GM21737 (cell line): Measurements from ENCODE around the gene TSPAN31.
A peak's percentile ranks its signal among the peaks of the same experiment; 100 is the strongest.
"Not testable (repeated sequence)": the region's sequence is repeated elsewhere in the genome, so short reads cannot be mapped to it uniquely, and the experiment has no call there.

Experiments
- ATAC-seq: cut with Tn5 transposase; IDR thresholded peaks from one replicate; pipeline ENCODE4 v1.9.1; 2021; ENCODE audit warnings: mild to moderate bottlenecking, moderate library complexity; ENCODE audit not compliant: unreplicated experiment

The TSPAN31 gene

DNA sequence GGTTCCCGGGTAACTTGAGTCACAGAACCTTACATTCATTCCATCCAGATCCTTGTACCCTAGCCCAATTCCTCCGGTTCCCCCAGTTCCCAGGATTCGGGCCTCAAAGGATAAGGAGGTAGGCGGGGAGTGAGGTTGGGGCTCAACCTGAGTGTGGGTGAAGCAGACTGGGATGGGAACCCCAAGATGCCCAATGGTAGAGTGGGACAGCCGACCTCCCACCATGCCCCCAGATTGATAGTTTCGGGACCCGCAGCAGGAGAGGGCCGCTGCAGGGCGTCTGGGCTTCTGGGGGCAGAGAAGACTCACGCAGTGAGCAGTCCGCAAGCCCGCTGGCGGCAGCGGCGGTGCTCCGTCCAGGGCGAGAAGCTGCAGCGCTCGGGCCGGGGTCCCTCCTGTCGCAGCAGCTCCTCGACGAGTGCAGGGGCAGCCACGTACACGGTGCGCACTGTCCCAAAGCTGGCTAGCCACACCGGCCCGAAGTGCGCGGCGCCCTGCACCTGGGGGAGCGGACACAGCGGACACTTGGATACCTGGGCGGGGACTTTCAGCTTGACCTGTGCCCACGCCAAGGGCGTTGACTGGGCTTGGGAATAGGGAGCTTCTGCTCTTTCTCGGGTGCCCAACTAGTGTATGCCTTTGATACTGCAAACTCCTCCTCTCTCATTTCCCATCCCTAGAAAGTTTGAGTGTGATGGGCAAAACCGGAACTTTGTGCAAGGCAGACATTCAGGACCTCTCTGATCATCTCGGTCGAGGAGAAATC is 21.0 kb downstream of the TSPAN31 start:
- no peak for ATAC-seq

DNA sequence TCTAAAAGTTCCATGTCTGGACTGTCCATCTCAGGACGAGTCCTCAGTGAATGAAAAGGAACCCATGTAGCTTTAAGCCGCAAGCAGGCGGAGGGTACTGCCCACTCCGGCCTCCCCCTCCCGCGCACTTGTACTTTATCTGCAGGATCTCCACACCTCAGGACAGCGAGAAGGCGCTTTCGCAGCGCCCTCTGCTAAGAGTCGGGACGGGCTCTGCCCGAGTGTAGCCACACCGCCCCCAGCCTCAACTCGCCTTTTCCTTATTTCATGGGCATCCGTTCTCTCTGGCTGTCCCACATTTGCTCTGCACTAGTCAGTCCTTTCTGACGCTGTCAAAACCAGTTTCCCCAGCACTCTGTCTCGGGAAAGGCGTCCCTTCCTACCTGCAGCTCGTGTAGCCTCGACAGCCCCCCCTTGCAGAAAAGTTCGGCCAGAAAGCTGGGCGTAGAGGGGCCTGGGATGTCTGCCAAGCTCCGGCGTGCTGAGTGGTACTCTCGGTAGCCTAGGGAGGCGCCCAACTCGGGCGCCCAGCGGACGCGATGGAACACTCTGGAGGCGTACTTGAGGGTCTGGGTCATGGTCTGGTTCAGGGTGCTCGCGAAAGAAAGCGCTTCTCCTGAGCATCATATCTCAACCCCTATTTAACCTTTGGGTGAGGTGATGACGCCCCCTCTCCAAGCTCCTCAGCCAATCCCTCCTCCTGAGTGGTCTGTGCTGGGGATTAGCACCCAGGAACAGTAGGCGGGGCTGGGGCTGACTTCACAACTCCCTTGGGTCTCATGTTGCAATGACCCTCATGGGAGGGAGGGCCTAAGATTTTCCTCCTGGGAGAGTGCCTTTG is 21.8 kb downstream of the TSPAN31 start, which contains the start of gene CYP27B1:
Gene CYP27B1 (minus strand): TSS at position 615 of the 841 bp plus-strand sequence. CDS start 37 bp downstream, at position 578.
- ATAC-seq: no peak

GRCh38 chr12:57767305-57767698 is 22.5 kb downstream of the TSPAN31 start:
- ATAC-seq: no peak

DNA sequence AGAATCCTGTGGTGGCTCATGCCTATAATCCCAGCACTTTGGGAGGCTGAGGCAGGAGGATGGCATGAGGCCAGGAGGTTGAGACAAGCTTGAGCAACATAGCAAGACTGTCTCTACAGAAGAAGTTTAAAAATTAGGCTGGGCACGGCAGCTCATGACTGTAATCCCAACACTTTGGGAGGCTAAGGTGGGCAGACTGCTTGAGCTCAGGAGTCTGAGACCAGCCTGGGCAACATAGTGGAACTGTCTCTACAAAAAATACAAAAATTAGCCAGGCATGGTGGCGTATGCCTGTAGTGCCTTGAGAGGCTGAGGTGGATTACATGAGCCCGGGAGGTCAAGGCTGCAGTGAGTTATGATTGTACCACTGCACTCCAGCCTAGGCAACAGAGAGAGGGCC is 23.0 kb downstream of the TSPAN31 start:
- ATAC-seq: no peak

DNA sequence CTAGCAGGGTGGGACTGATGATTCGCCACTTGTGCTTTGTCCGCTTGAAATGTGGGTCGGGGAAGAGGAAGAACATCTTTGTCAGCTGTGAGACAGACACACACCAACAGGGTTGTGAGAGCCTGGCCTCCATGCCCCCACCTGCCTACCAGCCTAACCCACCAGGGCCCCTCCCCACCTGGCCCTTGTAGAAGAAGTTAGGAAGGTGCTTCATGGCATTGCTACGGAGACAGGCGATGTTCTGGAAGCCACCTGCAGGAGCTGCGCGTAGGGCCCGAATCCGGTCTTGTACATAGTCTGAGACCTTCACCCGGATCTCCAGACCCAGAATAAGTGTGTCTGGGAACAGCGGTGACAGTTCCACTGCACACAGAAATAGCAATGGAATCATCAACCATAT is 24.8 kb downstream of the TSPAN31 start:
- no peak for ATAC-seq

DNA sequence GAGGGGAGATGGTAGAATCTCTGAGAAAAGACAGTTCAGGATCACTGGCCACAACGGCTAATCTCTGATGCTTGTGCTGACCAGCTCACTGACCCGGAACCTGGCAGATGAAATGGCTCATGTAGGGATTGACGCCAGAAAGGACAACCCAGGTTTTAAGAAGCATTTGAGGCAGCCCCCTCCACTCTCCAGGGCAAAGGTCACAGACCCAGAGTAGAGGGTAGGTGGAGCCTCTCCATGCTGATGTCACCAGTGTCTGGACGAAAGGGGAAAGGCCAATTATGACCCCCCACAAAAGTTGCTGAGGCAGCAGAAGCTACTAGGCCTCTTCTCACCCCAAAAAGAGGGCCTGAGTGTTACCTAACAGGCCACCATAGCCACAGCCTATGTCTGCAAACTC is 25.9 kb downstream of the TSPAN31 start:
- ATAC-seq: no peak

DNA sequence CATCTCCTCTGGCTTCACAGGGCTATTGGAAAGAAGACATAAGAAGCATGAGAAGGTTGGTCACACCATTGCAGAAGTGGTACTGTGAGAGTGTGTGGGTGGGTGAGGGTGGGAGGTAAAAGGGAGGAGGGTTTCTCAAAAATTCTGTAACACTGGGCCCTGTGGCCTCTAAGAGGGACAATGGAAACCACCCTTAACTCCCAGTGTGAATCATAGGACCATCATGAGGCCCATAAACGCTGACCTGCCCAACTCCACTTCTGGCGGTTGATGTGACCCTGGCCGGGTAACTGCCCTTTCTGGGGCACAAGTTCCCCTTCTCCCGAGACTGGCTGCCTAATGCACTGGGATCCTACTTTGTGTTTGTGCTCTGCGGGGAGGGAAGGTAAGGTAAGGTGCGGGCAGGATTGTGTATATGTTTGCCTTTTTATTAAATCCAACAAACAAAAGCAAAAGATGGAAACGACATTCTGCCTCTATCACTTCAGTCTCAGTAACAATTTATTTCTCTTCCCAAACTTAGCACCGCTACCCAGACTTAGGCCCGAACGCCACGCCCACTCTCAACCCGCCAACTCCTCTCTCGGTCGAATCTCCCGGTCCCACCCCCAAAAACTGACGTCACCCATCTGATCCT is 26.5 kb downstream of the TSPAN31 start:
- peak; percentile 62 for ATAC-seq

- ATAC-seq: peak; percentile 74
These were observed 27.1 kb downstream of the TSPAN31 start, which contains the start of gene METTL1 for GRCh38 chr12:57771873-57772428. METTL1 (minus strand) TSS chr12:57772105; CDS start chr12:57772083, 22 bp downstream.

DNA sequence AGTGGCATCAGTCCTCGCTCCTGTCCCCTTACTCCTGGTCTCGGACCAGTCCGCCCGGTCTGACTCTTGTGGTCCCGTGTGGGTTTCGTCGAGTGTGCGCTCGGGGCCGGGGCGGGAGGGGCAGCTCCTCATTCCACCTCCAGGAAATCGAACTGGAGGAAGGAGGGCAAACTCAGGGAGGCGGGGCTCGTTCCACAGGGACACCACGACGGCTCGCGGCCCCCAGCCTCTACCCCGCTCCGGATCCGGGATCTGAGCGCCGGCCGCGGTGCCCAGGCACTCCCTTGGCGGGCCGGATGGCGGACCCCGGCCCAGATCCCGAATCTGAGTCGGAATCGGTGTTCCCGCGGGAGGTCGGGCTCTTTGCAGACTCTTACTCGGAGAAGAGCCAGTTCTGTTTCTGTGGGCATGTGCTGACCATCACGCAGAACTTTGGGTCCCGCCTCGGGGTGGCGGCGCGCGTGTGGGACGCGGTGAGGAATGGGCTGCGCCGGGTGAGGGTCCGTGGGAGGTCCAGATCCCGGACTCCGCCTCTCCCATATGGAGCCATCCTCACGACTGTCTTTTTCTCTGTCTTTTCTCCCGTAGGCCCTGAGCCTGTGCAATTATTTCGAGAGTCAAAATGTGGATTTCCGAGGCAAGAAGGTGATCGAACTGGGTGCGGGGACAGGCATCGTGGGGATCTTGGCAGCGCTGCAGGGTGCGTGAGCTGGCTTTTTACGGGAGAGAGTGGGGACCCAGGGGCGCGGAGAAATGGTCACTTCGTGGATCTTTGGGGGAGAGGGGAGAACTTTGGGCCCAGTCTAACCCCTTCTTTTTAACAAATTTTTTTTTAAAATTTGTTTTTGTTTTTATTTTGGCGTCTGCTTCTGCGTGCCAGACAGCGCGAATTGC is 27.8 kb downstream of the TSPAN31 start, which contains the start of gene EEF1AKMT3:
Gene EEF1AKMT3 (plus strand): TSS at position 186 of the 894 bp plus-strand sequence. CDS start 111 bp downstream, at position 297.
- ATAC-seq: peak; percentile 12

- not testable (repeated sequence) for ATAC-seq
These were observed 29.8 kb downstream of the TSPAN31 start for GRCh38 chr12:57774634-57775033.

DNA sequence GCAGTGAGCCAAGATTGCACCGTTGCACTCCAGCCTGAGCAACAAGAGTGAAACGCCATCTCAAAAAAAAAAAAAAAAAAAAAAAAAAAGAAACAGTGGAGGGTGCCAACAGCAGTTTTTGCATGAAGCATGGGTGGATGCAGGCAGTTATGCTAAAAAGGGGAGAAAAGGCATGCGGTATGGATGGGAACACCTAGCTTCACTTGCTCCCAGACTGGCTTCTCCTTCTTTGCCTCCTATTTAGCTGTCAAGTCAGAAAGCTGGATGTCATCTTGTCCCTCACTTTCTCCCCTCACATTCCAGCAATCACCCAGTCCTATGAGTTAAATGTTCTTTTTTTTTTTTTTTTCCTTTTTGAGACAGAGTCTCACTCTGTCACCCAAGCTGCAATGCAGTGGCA is 30.2 kb downstream of the TSPAN31 start:
- ATAC-seq: no peak

DNA sequence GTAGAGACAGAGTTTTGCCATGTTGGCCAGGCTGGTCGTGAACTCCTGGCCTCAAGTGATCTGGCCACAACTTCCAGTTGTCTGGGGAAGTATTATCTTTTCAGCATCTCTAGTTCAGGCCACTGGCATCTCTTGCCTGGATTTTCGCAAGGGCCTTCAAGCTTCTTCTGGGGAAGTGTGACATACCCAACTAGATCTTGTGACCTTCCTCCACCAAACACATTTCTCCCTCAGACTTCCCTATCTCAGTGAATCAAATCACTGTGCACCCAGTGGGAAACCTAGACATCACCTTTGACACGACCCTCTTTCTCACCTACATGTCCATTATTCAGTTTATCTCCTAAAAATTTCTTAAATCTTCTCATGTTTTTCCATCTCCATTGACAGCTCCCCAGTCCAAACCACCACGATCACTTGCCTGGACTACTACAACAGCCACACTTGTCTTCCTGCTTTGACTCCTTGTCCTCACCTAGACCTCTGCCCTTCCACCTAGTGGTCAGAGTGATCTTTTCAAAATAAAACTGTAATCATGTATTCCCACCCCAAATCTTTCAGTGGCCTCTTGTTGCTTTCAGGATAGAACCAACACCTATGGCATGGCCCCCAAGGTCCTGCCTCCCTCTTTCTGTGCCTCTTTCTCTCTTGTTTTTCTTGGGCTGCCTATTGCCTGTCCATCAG is 30.9 kb downstream of the TSPAN31 start:
- ATAC-seq: no peak

DNA sequence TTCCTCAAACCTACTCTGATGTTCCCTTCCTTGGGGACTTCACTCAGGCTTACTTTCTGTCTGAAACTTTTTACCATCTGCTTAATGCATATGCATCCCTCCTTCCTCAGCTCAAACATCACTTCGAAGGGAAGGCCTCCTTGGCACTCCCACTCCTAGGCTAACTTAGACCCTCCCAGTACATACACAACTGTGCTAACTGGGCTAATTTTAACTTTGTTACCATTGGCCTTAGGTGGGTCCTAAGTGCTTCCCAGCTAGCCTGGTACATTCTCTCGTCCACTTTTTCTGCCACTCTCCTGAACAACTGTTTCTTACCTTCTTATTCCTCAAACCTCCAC is 31.4 kb downstream of the TSPAN31 start:
- no peak for ATAC-seq

- no peak for ATAC-seq
These were observed 32.5 kb downstream of the TSPAN31 start for GRCh38 chr12:57777367-57777766.

DNA sequence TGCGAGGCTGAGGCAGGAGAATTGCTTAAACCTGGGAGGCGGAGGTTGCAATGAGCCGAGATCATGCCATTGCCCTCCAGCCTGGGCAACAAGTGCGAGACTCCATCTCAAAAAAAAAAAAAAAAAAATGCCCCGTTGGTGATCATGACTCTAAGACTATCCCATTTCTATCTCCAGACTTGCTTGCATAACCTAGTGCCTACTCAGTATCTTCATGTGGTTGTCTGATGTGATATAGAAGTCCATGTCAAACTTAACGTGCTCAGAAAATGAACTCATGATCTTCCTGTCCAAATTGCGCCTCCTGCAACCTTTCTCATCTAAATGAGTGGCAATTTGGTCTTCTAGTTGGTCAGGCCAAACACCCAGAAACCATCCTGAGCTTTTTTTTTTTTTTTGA is 33.1 kb downstream of the TSPAN31 start:
- ATAC-seq: no peak

GRCh38 chr12:57779736-57780135 is 34.9 kb downstream of the TSPAN31 start:
- ATAC-seq: no peak

GRCh38 chr12:57780284-57780897 is 35.6 kb downstream of the TSPAN31 start:
- ATAC-seq: no peak

DNA sequence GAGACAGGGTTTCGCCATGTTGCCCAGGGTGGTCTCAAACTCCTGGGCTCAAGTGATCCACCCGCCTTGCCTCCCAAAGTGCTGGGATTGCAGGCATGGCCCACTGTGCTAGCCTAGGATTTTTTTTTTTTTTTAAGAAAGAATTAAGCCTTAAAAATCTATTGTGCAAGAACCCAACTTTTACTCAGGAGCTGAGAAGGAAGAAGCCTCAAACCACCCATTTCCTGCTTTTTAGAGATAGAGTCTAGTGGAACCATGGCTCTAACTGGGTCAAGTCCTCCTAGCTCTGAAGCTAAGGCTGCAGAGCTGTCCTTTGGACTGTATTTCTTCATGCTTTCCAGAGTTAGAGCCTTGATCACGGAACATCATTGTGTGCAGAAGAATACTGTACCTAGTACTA is 36.4 kb downstream of the TSPAN31 start:
- no peak for ATAC-seq

- ATAC-seq: no peak
These were observed 37.0 kb downstream of the TSPAN31 start for GRCh38 chr12:57781801-57782200.
